HG02759 (cell line): ENCODE results near the gene MYADML2.

Experiments
- ATAC-seq: cut with Tn5 transposase; IDR thresholded peaks from one replicate; pipeline ENCODE4 v1.9.1; 2021; ENCODE audit warnings: mild to moderate bottlenecking, moderate library complexity; ENCODE audit not compliant: unreplicated experiment

The MYADML2 gene

GRCh38 chr17:81978524-81979298 lies 31.7 kb upstream of the MYADML2 start:
- ATAC-seq: no peak

DNA sequence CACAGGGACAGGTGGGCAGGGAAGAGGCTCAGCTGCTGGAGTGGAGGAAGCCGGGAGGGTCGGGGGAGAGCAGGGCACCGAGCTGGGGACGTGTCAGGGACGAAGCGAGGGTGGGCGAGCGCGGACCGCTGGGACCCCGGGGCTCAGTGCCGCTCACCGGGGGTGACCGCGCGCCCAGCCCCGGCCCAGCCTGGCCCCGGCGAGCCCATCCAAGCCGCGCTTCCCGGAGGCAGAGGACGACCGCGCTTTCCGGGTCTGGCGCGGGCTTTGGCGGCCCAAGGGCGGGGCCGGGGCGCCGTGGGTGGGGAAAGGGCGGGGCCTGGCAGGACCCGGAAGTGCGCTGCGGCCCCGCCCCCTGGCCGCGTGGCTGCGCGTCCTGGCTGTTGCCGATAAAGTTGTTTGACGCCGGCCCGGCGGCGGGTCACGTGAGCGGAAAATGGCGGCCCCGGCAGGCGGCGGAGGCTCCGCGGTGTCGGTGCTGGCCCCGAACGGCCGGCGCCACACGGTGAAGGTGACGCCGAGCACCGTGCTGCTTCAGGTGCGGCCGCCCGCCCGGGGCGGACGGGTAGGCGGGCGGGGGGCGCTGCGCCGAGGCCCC lies 30.3 kb upstream of the MYADML2 start, which contains the start of gene ASPSCR1:
Gene ASPSCR1, plus strand, starts transcription at position 419 of the 598 bp plus-strand sequence. Its CDS starts 18 bp downstream, at position 437.
- peak; percentile 88 for ATAC-seq

- ATAC-seq: peak; percentile 2
Observed at GRCh38 chr17:81976332-81977210, 29.5 kb upstream of the MYADML2 start.

DNA sequence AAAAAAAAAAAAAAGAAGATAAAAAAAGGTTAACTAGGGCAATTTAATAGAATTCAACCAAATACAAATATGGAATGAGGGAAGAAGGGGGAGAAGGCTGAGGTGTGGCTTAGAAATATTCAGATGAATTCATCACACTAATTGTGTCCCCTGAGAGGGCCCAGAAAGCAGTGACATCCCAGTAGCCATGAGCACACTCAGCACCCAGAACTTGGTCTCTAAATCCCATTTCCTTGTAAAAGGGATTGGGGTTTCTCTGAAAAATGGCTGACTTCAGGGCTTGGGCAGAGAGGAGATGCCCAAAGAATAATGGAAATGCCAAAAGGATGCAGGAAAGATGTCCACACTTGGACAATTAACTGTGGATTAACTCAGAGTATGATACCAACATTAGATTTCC lies 26.4 kb upstream of the MYADML2 start:
- ATAC-seq: no peak

- no peak for ATAC-seq
Observed at GRCh38 chr17:81968850-81969812, 22.1 kb upstream of the MYADML2 start.

DNA sequence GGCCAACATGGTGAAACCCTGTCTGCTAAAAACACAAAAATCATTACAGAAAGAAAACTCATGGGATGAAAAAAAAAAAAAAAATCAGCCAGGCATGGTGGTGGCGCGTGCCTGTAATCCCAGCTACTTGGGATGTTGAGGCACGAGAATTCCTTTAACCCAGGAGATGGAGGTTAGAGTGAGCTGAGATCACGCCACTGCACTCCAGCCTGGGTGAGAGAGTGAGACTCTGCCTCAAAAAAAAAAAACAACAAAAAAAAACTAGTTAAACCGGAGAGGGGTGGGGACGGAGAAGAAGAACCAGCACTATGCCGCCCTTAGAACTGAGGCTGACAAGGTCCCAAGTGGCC lies 21.3 kb upstream of the MYADML2 start:
- no peak for ATAC-seq

GRCh38 chr17:81967533-81968395 lies 20.7 kb upstream of the MYADML2 start:
- ATAC-seq: peak; percentile 52

- ATAC-seq: no peak
Observed at GRCh38 chr17:81967244-81967532, 20.2 kb upstream of the MYADML2 start.

GRCh38 chr17:81966343-81967243 lies 19.6 kb upstream of the MYADML2 start:
- no peak for ATAC-seq

DNA sequence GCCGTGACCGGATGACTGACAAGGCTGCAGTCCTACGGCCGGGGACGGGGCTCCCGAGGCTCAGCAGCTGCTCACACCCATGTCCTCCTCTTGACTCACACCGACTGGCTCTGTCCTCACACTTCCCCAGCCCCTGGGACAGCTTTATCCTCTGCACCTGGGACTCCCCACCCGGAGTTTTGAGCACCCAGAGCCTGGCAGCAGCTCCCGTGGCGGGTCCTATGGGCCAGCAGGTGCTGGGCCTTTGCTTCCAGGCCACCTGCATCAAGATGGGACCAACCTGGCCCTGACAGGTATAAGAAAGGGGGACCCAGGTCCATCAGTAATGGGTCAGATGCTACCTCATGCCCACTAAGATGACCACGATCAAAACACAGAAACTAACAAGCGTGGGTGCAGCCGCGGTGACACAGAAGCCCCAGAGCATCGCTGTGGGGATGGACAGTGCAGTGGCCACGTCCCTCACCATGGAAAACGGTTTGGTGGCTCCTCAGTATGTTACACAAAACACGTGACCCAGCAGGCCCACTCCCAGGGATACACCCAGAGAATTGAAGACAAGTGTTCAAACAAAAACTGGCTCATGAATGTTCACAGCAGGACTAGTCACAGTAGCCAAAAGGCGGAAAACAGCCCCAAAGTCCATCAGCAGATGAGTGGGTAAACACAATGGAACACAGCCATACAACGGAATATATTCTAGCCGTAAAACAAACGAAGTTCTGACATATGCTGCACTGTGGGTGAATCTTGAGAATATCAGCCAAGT lies 17.2 kb upstream of the MYADML2 start:
- ATAC-seq: no peak

GRCh38 chr17:81962499-81963441 lies 15.7 kb upstream of the MYADML2 start:
- no peak for ATAC-seq

GRCh38 chr17:81961521-81962498 lies 14.8 kb upstream of the MYADML2 start:
- ATAC-seq: no peak

DNA sequence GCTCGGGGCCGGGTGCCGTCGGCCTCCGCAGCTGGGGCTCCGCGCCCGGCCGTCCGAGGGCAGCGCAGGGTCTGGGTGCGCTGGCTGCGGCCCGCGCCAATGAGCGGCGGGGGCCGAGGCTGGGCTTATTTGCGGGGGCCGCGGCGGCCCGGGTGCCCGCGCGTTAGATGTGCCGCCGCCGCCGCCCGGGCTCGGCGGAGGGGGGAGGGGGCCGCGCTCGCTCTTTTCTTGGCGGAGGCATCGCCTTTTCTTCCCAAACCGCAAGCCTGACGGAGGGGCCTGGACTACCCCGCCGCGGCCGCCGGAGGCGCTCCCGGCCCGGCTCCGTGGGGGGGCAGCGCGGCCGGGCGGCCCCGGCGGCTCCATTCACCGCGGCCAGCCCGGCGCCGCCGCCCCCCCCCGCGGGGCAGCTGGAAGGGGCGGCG lies 14.1 kb upstream of the MYADML2 start, which contains the start of gene NOTUM:
Gene NOTUM, minus strand, starts transcription at position 101 of the 425 bp plus-strand sequence. CDS start 278 bp downstream, outside the sequence.
- no peak for ATAC-seq

GRCh38 chr17:81960130-81960958 lies 13.3 kb upstream of the MYADML2 start:
- no peak for ATAC-seq
